IPS-NIHi7 (cell line): ENCODE measurements around the gene BATF2.
"Not testable (repeated sequence)": the region's sequence is repeated elsewhere in the genome, so short reads cannot be mapped to it uniquely, and the experiment has no call there.

Experiments
- DNase-seq: peaks from one replicate; pipeline ENCODE4 v3.0.0; 2012; ENCODE audit warnings: mixed read lengths; ENCODE audit errors: extremely low spot score

The BATF2 gene, protein sequence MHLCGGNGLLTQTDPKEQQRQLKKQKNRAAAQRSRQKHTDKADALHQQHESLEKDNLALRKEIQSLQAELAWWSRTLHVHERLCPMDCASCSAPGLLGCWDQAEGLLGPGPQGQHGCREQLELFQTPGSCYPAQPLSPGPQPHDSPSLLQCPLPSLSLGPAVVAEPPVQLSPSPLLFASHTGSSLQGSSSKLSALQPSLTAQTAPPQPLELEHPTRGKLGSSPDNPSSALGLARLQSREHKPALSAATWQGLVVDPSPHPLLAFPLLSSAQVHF

DNA sequence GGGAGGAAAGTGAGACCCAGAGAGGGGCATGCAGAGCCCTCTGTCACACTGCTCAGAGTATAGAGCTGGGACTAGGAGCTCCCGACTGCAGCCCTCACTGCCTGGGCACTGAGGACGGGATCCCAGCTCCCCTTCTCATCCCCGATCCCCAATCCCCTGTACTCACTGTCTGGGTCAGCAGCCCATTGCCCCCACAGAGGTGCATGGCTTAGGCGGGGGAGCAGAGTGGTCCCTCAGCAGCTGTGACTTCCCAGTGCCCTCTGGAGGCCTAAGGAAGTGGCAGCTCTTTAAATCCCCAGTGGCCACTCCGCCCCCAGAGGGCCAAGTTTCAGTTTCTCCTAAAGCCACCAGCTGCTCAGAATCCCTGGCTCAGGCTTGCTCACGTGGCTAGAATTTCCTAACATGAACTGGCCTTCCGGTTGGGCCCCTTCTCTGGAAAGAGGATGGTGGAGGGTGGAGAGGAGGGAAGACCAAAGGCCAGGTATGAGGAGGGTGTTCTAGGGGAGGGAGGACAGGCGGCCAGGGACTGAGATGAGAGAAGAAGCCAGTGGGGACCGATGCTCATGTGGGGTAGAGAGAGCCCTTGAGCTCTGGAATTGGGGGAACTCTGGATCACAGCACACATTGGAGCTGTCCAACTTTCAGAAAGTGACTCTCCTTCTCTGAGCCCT is at the start of gene BATF2:
TSS of gene BATF2 (minus strand) at position 262 of the 671 bp plus-strand sequence. CDS start at position 205, 57 bp downstream.
- peak; percentile 97 for DNase-seq

DNA sequence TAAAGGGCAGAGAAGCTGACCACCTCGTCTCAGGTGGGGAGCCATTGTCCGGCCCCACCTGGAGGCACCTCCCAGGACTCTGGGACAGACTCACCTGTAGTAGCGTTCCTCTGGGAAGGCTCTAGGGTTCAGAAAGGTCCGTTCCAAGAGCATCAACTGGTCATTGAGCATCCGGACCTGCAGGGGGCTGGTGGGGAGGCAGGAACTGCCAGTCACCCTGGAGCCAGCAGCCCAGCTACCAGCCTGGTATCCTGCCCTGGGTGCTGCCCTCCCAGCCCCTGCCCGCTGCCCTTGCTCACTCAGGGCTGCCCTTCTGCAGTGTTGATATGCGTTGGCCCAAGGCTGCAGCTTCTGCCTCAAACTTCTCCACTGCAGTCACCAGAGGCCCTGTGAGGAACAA is 49.0 kb upstream of the BATF2 start:
- no peak for DNase-seq

DNA sequence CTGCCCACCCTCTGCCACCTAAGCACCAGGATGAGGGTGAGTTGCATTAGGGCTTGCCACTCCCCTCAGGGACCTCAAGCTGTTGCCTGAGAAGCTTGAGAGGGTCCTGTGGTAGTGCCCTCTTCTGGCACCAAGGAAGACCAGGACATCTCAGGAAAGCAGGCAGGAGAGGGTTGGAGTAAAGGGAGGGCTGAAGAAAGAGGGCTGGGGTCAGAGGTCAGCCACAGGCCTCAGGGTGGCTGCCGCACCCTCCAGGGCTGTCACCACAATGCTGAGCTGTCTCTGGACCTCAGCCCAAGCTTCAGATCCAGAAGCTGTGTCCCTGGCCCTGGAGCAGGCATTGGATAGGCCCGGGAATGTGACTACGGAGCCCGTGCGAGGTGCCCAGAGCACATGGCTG is 48.3 kb upstream of the BATF2 start:
- no peak for DNase-seq

DNA sequence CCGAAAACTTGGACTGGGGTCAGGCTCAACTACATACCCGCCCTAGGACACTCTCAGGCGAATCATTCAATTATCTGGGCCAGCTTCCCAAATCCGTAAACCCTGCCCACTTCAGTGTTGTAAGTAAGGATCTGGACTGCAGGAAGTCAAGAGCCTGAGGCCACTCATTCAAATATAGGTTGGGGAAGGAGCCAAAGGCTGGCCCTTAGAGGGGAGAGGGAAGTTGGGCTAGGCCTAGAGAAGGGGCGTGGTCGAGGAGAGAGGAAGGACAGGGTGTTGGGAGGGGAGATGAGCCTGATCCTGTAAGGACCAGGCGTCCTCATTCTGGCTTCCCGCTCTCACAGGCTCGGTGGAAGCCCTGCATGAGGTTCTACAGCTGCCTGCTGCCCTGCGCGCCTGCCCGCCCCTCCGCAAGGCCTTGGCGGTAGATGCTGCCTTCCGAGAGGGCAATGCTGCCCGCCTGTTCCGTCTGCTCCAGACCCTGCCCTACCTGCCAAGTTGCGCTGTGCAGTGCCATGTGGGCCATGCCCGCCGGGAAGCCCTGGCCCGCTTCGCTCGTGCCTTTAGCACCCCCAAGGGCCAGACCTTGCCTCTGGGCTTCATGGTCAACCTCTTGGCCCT is 47.2 kb upstream of the BATF2 start:
- no peak for DNase-seq

DNA sequence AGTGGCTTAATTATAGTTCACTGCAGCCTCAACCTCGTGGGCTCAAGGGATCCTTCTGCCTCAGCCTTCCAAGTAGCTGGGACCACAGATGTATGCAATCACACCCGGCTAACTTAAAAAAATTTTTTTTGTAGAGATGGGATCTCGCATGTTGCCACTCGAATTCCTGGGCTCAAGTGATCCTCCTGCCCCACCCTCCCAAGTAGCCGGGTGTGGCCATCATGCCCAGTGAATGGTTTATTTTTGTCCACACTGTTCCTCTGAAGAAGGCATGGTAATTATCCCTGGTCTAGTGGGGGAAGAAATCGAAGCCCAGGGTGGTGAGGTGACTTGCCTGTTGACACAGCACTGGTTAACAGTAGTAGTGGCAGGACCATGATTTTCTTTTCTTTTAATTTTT is 46.1 kb upstream of the BATF2 start:
- DNase-seq: no peak

DNA sequence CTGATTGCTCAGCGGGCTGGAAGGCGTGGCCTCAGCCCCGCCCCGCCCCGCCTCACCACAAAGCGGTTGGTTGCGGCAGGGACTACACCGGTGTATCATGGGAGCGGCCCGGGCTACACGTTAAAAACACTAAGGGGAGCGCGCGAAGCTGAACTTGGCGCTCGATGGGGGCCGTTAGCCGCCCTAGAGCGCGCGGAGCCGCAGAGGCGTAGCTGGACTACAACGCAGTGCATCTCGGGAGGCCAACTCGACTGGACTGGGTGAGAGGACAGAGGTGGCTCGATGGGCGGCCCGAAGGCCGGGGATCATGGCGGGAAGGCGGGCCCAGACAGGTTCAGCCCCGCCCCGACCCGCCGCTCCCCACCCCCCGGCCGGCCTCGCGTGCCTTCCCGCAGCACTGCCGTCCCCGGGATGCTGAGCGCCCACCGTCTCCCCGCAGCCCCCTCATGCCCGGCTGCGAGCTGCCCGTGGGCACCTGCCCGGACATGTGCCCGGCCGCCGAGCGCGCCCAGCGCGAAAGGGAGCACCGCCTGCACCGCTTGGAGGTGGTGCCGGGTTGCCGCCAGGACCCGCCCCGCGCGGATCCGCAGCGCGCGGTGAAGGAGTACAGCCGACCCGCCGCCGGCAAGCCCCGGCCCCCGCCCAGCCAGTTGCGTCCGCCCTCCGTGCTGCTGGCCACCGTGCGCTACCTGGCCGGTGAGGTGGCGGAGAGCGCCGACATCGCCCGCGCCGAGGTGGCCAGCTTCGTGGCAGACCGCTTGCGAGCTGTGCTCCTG is 44.3 kb upstream of the BATF2 start, which contains the start of gene SAC3D1:
TSS of gene SAC3D1 (plus strand) at position 364 of the 776 bp plus-strand sequence. CDS start at position 447, 83 bp downstream.
- DNase-seq: peak; percentile 97

DNA sequence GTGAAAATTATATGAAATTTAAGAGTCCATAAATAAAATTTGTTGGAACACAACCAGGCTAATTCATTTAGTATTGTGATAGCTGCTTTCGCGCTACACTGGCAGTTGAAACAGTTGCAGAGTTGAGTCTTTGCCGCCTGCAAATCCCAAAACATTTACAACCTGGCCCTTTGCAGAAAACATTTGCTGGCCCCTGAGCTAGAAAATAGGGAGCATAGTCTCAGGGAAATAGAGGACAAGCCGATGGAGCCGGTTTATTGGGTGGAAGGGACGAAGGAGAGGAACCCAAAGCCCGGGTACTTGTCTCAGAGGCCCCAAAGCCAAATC is 43.7 kb upstream of the BATF2 start:
- no peak for DNase-seq

DNA sequence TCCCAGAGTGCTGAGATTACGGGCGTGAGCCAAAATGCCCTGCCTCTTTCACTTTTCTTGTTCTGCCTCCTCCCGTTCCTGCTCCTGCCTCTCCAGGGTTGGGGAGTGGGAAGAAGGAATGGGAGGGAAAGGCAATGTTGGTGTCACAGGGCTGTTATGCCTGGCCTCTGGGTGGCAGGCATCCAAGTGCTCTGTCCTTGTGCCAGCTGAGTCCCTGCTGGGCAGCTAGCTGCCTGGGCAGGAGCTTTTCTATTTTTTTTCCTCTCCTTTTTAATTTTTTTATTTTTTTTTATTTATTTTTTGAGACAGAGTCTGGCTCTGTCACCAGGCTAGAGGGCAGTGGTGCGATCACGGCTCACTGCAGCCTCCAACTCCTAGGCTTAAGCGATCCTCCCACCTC is 40.2 kb upstream of the BATF2 start:
- no peak for DNase-seq

DNA sequence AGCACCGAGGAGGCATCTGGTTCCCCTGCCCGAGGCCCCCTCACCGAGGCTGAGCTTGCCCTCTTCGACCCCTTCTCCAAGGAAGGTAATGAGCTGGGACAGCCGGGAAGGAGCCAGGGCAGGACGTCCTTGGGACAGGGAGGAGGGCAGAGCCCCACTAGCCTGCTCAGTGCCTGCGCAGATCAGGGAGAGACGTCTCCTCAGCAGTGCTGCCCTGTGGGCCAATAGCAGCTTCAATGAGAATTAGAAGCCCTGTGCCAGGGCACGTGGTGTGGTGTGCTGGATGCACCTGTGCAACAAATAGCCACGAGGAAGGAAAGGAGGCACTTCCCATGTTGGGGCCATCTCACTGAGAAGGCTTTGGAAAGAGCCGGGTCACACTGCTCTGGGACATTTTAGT is 38.8 kb upstream of the BATF2 start:
- DNase-seq: no peak

DNA sequence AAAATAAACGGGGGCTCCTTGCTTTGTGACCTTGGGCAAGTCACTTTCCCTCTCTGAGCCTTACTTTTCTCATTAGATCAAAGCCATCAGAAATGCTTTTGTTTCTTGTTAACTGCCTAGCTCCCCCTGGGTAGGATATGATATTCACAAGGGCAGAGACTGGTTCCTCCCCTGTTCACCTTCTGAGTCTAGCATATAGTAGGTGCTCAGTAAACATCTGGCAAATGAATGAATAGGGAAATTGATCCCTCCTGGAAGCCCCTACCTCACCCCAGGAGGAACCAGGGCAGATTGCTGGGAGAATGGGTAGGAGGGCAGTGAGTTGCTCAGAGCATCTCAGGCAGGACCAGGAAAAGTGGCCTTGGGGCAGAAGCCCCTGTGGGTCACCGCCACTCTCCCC is 37.7 kb upstream of the BATF2 start:
- no peak for DNase-seq

DNA sequence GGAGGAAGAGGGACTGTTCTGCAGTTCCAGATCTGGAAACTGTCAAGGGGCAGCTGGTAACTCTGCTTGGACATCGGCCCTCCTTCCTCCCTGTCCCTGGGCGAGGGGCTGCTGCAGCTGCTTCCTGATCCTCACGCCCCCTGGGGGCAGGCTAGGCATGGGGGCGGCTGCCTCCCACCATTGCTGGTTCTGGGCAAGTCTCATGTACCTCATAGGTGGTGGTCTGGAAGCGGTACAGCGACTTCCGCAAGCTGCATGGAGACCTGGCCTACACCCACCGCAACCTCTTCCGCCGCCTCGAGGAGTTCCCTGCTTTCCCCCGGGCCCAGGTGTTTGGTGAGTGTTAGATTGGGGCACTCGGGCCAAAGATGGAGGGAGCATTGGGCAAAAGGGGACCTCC is 35.4 kb upstream of the BATF2 start:
- DNase-seq: no peak

DNA sequence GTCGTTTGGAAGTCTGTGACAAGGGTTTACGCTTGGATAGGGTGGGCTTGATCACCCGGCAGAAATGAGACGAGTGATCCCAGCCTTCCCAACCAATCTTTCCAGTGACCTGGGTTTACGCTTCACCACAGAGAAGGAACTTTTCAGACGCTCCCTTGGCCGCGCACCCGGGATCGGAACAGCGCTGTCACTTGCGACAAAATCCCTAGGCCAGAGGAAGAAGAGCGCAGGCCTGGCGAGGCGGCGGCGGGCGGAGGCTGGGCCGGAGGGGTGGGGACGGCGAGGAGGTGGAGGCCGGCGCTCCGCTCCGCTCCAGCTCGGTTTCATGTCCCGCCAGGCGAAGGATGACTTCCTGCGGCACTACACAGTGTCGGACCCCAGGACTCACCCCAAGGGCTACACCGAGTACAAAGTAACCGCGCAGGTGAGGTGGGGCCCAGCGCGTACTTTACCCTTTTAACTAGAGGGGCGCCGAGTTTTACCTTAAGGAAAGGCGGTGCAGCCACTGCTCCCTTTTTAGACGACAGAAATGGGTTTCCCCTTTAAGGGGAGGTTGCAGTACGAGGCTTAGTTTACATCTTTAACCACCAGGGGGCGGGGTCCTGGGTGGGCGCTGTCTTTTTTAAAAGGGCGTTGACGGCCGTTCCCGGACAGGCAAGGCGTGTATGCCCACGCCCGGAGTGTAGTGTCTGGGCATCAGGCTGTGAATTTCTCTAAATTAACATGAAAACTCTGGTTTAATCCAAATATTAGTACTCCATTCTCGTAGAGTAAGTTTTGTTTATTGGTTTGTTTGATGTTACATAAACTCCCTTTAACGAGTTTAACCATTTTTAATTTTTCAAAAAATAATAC is 30.7 kb upstream of the BATF2 start, which contains the start of gene SNX15:
TSS of gene SNX15 (plus strand) at position 227 of the 855 bp plus-strand sequence. CDS start at position 326, 99 bp downstream.
- DNase-seq: peak; percentile 92

DNA sequence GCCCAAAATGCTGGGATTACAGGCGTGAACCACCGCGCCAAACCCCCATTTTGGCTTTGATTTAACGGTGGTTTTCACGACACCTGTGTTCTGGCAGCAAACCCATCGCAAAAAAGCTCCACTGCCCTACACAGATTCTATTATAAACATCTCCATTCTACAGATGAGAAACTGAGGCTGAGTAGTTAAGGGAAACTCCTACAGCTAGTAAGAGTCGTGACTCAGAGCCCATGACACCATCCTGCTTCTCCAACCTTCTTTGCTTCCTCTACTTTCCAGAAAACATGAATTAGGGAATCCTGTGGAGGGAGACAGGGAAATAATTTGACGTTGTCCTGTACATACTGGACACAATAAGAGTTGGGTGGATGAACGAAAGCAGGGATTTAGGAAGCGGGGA is 30.0 kb upstream of the BATF2 start:
- no peak for DNase-seq

DNA sequence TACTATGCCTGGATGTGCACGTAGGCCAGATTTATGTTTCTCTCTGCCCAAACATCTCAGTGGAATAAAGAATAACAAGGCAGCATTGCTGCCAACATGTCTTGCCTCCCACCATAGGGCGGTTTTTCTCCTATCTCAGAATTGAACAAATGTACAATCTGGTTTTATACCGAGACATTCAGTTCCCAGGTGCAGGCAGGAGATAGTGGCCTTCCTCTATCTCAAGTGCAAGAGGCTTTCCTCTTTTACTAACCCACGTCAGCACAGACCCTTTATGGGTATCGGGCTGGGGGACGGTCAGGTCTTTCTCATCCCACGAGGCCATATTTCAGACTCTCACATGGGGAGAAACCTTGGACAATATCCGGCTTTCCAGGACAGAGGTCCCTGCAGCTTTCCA is 26.7 kb upstream of the BATF2 start:
- not testable (repeated sequence) for DNase-seq

DNA sequence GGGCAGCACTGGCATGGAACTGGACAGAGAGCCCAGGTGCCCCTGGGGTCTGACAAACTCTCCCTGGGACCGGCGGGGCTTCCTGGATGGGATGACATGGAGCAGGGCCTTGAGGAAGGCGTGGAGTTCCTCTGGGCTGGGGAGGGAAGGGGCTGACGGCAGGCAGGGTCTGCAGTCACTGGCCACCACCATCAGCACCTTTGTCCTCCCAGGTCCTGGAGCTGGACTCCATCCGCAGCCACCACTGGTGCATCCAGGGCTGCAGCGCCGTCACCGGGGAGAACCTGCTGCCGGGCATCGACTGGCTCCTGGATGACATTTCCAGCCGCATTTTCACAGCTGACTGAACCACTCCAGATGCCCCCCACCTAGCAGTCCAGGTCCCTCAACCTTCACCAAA is 24.7 kb upstream of the BATF2 start:
- no peak for DNase-seq

DNA sequence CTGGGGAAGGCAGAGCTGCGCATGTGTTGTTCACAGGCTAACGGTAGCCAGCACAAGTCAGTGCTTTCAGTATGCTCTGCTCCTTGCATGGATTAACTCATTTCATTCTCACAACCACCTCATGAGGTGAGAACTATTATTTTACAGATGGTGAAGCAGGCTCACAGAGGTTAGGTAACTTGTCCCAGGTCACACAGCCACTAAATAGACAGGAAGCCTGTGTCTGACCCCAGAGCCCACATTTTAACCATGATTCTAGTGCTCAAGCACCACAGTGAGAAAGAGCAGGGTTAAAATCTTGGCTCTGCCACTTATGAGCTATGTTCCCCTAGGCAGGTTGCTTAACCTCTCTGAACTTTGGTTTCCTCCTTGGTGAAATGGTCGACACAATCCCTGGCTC is 24.2 kb upstream of the BATF2 start:
- no peak for DNase-seq

DNA sequence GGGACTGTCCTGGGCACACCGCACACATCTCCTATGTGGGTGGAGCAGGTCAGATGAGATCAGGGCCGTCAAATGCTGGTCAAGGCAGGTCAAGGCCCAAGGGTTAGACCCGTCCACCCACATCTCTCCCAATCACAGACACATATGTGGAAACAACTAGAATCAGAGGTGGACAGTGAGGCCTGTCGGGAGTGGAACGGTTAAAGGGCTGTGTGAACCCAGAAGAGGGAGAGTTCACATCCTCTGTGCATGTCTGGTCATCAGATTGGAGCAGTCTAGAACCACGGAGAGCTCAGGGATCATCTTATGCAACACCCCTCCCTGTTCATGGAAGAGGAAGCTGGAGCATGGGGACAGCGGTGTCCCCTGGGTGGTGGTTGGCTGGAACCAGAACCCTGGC is 23.1 kb upstream of the BATF2 start:
- DNase-seq: no peak

DNA sequence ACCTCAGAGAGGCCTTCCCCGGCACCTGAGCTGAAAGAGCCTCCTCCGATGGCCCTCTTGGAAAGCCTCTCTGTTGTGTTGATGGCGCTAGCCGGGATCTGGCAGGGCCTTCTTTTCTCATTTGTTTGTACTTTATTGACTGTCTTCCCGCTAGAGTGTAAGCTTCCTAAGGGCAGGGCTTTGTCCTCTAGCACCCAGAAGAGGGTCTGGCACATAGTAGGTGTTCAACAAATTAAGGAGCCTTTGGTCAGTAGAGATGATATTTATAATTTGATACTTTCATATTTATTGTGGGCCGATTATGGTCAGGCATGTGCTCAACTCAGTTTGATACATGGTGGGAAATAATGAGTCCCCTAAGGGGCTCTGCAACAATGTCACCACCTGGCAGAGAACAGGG is 21.2 kb upstream of the BATF2 start:
- DNase-seq: no peak

DNA sequence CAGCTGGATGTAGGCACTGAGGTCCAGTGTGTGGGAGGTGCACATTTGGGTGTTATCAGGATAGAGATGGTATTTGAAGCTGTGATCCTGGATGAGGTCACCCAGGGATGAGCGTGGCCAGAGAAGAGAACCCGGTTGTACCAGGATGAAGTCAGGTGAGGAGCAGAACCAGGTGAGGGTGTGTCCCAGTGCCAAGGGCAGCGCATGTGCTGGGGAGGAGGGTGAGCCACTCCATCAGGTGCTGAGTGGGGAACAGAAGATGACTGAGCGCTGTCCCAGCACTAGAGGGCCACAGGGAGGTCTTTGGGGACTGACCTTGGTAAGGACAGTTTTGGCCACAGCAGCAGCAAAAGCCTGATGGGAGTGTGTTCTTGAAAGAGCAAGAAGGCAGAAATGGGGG is 19.9 kb upstream of the BATF2 start:
- DNase-seq: no peak

DNA sequence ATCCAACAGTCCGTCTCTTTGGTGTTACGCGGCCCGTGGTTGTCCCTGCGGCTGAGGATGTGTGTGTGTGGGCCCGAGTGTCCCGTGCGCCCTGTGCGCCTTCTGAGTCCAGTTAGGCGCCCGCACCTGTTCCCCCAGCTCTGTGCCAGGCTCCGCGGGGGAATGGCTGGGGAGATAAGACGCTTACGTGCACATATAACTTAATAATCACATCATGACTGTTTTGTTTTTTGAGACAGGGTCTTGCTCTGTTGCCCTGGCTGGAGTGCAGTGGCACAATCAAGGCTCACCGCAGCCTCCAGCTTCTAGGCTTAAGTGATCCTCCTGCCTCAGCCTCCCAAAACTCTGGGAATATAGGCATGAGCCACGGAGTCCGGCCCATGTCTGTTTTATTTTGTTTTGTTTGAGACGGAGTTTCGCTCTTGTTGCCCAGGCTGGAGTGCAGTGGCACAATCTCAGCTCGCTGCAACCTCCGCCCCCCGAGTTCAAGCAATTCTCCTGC is 18.0 kb upstream of the BATF2 start:
- DNase-seq: no peak
